CD14-positive monocyte (primary cell): Measurements from ENCODE around the gene CACNG3. TPM values are rescaled to one million over a fixed set of nuclear protein-coding genes. Genes with fewer than 3 reads are reported as not detected.

Experiments used
- DNase-seq, 3 donors: peaks; one replicate each; pipeline ENCODE4 v3.0.0-alpha.2; 2011 to 2022
- H2AFZ ChIP-seq: 2 replicates; pipeline ENCODE4 v1.6.0; 2012; ENCODE audit warnings: mild to moderate bottlenecking, low read depth, low read length, inconsistent platforms; ENCODE audit not compliant: insufficient read depth, poor library complexity, severe bottlenecking
- H3K27ac ChIP-seq, 2 donors: 1 replicate in 1 of 2; 2 replicates in 1 of 2; pipeline ENCODE4 v1.5.1; 2012 to 2013; ENCODE audit warnings: low read length in 2 of 2, control low read depth in 1 of 2, inconsistent platforms in 1 of 2, low read depth in 1 of 2, mild to moderate bottlenecking in 1 of 2
- H3K27me3 ChIP-seq, 2 donors: one replicate each; pipeline versions ENCODE4 v1.6.0 to v1.6.1; 2011 to 2013; ENCODE audit warnings: low read length in 2 of 2; ENCODE audit not compliant: control insufficient read depth in 2 of 2, insufficient read depth in 2 of 2
- H3K36me3 ChIP-seq, 2 donors: replicated peaks in 1 of 2; 1 replicate in 1 of 2; 2 replicates in 1 of 2; pipeline versions ENCODE4 v1.5.1 to v1.6.1; 2012 to 2013; ENCODE audit warnings: low read length in 2 of 2, control low read depth in 1 of 2, inconsistent platforms in 1 of 2, mild to moderate bottlenecking in 1 of 2; ENCODE audit not compliant: insufficient read depth in 2 of 2, control insufficient read depth in 1 of 2
- H3K4me1 ChIP-seq, 2 donors: 1 replicate in 1 of 2; 2 replicates in 1 of 2; pipeline versions ENCODE4 v1.5.1 to v1.6.1; 2012 to 2013; ENCODE audit warnings: low read length in 2 of 2, control low read depth in 1 of 2, inconsistent platforms in 1 of 2, mild to moderate bottlenecking in 1 of 2, moderate library complexity in 1 of 2; ENCODE audit not compliant: insufficient read depth in 2 of 2, control insufficient read depth in 1 of 2
- H3K4me2 ChIP-seq: replicated peaks from 2 replicates; pipeline ENCODE3; 2012; ENCODE audit warnings: low read length, moderate library complexity, mild to moderate bottlenecking; ENCODE audit not compliant: poor library complexity, severe bottlenecking; ENCODE audit errors: extremely low read depth
- H3K4me3 ChIP-seq, 3 experiments: fragments of 200-600 bp in 1 of 3; sonication (generic) in 1 of 3; replicated peaks in 1 of 3; 1 replicate in 2 of 3; 2 replicates in 1 of 3; pipeline ENCODE4 v1.5.1; 2011 to 2013; ENCODE audit warnings: low read length in 3 of 3, mild to moderate bottlenecking in 3 of 3, control low read depth in 2 of 3, low read depth in 2 of 3, inconsistent platforms in 1 of 3, moderate library complexity in 1 of 3
- H3K79me2 ChIP-seq: 2 replicates; pipeline ENCODE4 v1.6.0; 2012; ENCODE audit warnings: mild to moderate bottlenecking, control low read depth, inconsistent platforms, low read length, moderate library complexity; ENCODE audit not compliant: insufficient read depth
- H3K9ac ChIP-seq: 2 replicates; pipeline ENCODE4 v1.6.0; 2017; ENCODE audit warnings: low read length, mild to moderate bottlenecking; ENCODE audit not compliant: insufficient read depth, poor library complexity, severe bottlenecking
- H3K9me3 ChIP-seq, 2 donors: replicated peaks in 1 of 2; 1 replicate in 1 of 2; 2 replicates in 1 of 2; pipeline versions ENCODE4 v1.5.1 to v1.6.1; 2012 to 2013; ENCODE audit warnings: low read length in 2 of 2, control low read depth in 1 of 2; ENCODE audit not compliant: control insufficient read depth in 1 of 2, insufficient read depth in 1 of 2
- H4K20me1 ChIP-seq: 2 replicates; pipeline ENCODE4 v1.6.0; 2012; ENCODE audit warnings: mild to moderate bottlenecking, low read length, control low read depth, moderate library complexity; ENCODE audit not compliant: insufficient read depth
- H3K27ac Mint-ChIP-seq, 7 donors: one replicate each; pipeline ENCODE4 v1.8.0; 2020; ENCODE audit warnings: mild to moderate bottlenecking in 7 of 7, mixed read lengths in 7 of 7, moderate library complexity in 6 of 7, inconsistent platforms in 2 of 7
- H3K27me3 Mint-ChIP-seq, 3 donors: one replicate each; pipeline ENCODE4 v1.8.0; 2021 to 2022; ENCODE audit warnings: low read depth in 3 of 3, mild to moderate bottlenecking in 3 of 3, mixed read lengths in 3 of 3, moderate library complexity in 3 of 3, inconsistent platforms in 1 of 3
- H3K36me3 Mint-ChIP-seq, 2 donors: one replicate each; pipeline ENCODE4 v1.8.0; 2020; ENCODE audit warnings: mixed read lengths in 2 of 2, inconsistent platforms in 1 of 2, mild to moderate bottlenecking in 1 of 2
- H3K4me1 Mint-ChIP-seq: one replicate; pipeline ENCODE4 v1.8.0; 2020; ENCODE audit warnings: mild to moderate bottlenecking, mixed read lengths
- H3K4me3 Mint-ChIP-seq, 2 donors: one replicate each; pipeline ENCODE4 v1.8.0; 2020; ENCODE audit warnings: mild to moderate bottlenecking in 2 of 2, mixed read lengths in 2 of 2, moderate library complexity in 1 of 2
- H3K9me3 Mint-ChIP-seq, 7 donors: one replicate each; pipeline ENCODE4 v1.8.0; 2020 to 2022; ENCODE audit warnings: mixed read lengths in 7 of 7, mild to moderate bottlenecking in 6 of 7, moderate library complexity in 6 of 7, inconsistent platforms in 2 of 7
- CTCF ChIP-seq: fragments of 200-600 bp; IDR thresholded peaks from one replicate; pipeline ENCODE4 v1.8.0; 2022; ENCODE audit warnings: antibody characterized with exemption, mild to moderate bottlenecking
- WGBS: methylation state at CpG from one replicate; pipeline ENCODE4 v1.1.5; 2013; ENCODE audit warnings: missing lambda C conversion rate; ENCODE audit not compliant: insufficient coverage; 5-methylcytosine and 5-hydroxymethylcytosine counted together
- intact Hi-C, 2 donors: fragments of 100-400 bp; cut with micrococcal nuclease; formaldehyde crosslinking; loops; one replicate each; pipeline versions ENCODE4 v1.15.0 to v1.15.1; 2023
- polyA plus RNA-seq, 3 donors: library from polyadenylated mRNA; depleted of rRNA in 1 of 3; unstranded in 2 of 3; stranded (reverse) in 1 of 3; fragments of 300-500 nt in 2 of 3; fragments of >200 nt in 1 of 3; fragmentation: Illumina TruSeq in 2 of 3; gene quantifications; 1 replicate in 2 of 3; 2 replicates in 1 of 3; pipeline ENCODE4 v1.2.3, GENCODE V29; 2012 to 2021

Gene CACNG3
- polyA plus RNA-seq, 3 donors: not detected

- no peak for DNase-seq
- intact Hi-C loops: no loop called here
- Mint-ChIP-seq H3K4me3 (no peak overlapping the region), H3K27me3 (no peaks in the 10 kb centered on the region), H3K27ac (no peak overlapping the region), H3K36me3 (peaks cover 73 to 84% of the 10 kb centered on the region in 2 donors), H3K9me3 (peaks cover 0 to 9% (median 0%) of the 10 kb centered on the region in 7 donors), H3K4me1 (no peaks in the 10 kb centered on the region)
- no peak for TF ChIP-seq CTCF
- Histone ChIP-seq H3K36me3 (peaks cover 60 to 88% of the 10 kb centered on the region in 2 donors), H3K4me3 (no peak overlapping the region), H3K27ac (no peak overlapping the region), H3K9ac (no peak overlapping the region), H3K27me3 (no peaks in the 10 kb centered on the region), H3K9me3 (no peaks in the 10 kb centered on the region), H3K4me1 (no peaks in the 10 kb centered on the region), H3K4me2 (no peak overlapping the region), H4K20me1 (no peaks in the 10 kb centered on the region), H3K79me2 (no peaks in the 10 kb centered on the region), H2AFZ (no peak overlapping the region)
- no CpG with 5 or more reads among the region's 4 CpGs for WGBS
Observed at GRCh38 chr16:24218299-24218698, 37.8 kb upstream of the CACNG3 start.

GRCh38 chr16:24221219-24221618 lies 34.9 kb upstream of the CACNG3 start:
- peaks cover 30 to 59% of the 10 kb centered on the region in 2 donors for H3K36me3 ChIP-seq
- H2AFZ ChIP-seq: no peak overlapping the region
- no peak overlapping the region for H3K27ac ChIP-seq
- no peak overlapping the region for H3K4me2 ChIP-seq
- Mint-ChIP-seq H3K9me3 (peaks cover 0 to 14% (median 2%) of the 10 kb centered on the region in 7 donors), H3K4me1 (no peaks in the 10 kb centered on the region), H3K36me3 (peaks cover 48 to 58% of the 10 kb centered on the region in 2 donors), H3K27me3 (peaks cover 0 to 5% (median 2%) of the 10 kb centered on the region in 3 donors), H3K27ac (peak overlapping the region in 1 of 7 donors; percentile 23), H3K4me3 (no peak overlapping the region)
- H3K27me3 ChIP-seq: no peaks in the 10 kb centered on the region
- H4K20me1 ChIP-seq: no peaks in the 10 kb centered on the region
- no peaks in the 10 kb centered on the region for H3K9me3 ChIP-seq
- no peaks in the 10 kb centered on the region for H3K4me1 ChIP-seq
- no peaks in the 10 kb centered on the region for H3K79me2 ChIP-seq
- no peak for DNase-seq
- WGBS: 100% methylated on average over 1 of the region's 2 CpGs
- intact Hi-C loops: no loop called here
- no peak overlapping the region for H3K4me3 ChIP-seq
- TF ChIP-seq CTCF: no peak
- H3K9ac ChIP-seq: no peak overlapping the region
